GM12878 (cell line): ENCODE measurements around the gene GEMIN2.

Experiments used
- CEBPB ChIP-seq, 2 experiments: fragments of 150-350 bp in 1 of 2; IDR thresholded peaks; 2 replicates each; pipeline ENCODE4 v1.6.1; 2012 to 2014; ENCODE audit warnings: low read depth in 2 of 2, low read length in 2 of 2, borderline replicate concordance in 1 of 2, inconsistent platforms in 1 of 2
- CREB1 ChIP-seq: IDR thresholded peaks from 2 replicates; pipeline ENCODE4 v1.6.1; 2012; ENCODE audit warnings: low read depth, mild to moderate bottlenecking, inconsistent platforms
- EP300 ChIP-seq, 2 experiments: fragments of 150-350 bp in 1 of 2; IDR thresholded peaks; 2 replicates each; pipeline ENCODE4 v1.6.1; 2011 to 2012; ENCODE audit warnings: low read depth in 2 of 2, low read length in 2 of 2, borderline replicate concordance in 1 of 2, improper control_type of control experiment in 1 of 2, inconsistent platforms in 1 of 2; ENCODE audit not compliant: control insufficient read depth in 1 of 2
- PML ChIP-seq: IDR thresholded peaks from 2 replicates; pipeline ENCODE4 v1.6.1; 2012; ENCODE audit warnings: low read length, inconsistent platforms
- POLR2A ChIP-seq: IDR thresholded peaks from 2 replicates; pipeline ENCODE4 v1.6.1; 2011; ENCODE audit warnings: low read depth, mild to moderate bottlenecking, low read length
- TF ChIP-seq, protein P1 (sequence below): fragments of 450-650 bp; IDR thresholded peaks from 2 replicates; pipeline ENCODE4 v1.6.1; 2014; ENCODE audit warnings: mild to moderate bottlenecking

GRCh38 chr14:39108791-39109190 lies 5.3 kb upstream of the GEMIN2 start:
- TF ChIP-seq, protein P1, sequence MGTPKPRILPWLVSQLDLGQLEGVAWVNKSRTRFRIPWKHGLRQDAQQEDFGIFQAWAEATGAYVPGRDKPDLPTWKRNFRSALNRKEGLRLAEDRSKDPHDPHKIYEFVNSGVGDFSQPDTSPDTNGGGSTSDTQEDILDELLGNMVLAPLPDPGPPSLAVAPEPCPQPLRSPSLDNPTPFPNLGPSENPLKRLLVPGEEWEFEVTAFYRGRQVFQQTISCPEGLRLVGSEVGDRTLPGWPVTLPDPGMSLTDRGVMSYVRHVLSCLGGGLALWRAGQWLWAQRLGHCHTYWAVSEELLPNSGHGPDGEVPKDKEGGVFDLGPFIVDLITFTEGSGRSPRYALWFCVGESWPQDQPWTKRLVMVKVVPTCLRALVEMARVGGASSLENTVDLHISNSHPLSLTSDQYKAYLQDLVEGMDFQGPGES, result no peak
- no peak for TF ChIP-seq CEBPB (IDR thresholded peaks at IDR 0.05; ENCODE audit: borderline replicate concordance in 1 of 2, low read depth in 2 of 2, low read length in 2 of 2)
- TF ChIP-seq POLR2A, result no peak
- TF ChIP-seq CREB1, result no peak
- TF ChIP-seq PML, result no peak
- TF ChIP-seq EP300 (IDR thresholded peaks at IDR 0.05; ENCODE audit: borderline replicate concordance in 1 of 2, control insufficient read depth in 1 of 2, low read depth in 2 of 2, low read length in 2 of 2), result no peak
